ENCODE data around the gene WNT8A. TPM values are rescaled to one million over a fixed set of nuclear protein-coding genes. Genes with fewer than 3 reads are reported as not detected.

WNT8A gene
- total and polyA plus RNA-seq, 2 of the 8 experiments (the other 6 are each of a cell fraction or from before 2014, with no cell fraction given) = 0.06 TPM; not detected in 1

DNA sequence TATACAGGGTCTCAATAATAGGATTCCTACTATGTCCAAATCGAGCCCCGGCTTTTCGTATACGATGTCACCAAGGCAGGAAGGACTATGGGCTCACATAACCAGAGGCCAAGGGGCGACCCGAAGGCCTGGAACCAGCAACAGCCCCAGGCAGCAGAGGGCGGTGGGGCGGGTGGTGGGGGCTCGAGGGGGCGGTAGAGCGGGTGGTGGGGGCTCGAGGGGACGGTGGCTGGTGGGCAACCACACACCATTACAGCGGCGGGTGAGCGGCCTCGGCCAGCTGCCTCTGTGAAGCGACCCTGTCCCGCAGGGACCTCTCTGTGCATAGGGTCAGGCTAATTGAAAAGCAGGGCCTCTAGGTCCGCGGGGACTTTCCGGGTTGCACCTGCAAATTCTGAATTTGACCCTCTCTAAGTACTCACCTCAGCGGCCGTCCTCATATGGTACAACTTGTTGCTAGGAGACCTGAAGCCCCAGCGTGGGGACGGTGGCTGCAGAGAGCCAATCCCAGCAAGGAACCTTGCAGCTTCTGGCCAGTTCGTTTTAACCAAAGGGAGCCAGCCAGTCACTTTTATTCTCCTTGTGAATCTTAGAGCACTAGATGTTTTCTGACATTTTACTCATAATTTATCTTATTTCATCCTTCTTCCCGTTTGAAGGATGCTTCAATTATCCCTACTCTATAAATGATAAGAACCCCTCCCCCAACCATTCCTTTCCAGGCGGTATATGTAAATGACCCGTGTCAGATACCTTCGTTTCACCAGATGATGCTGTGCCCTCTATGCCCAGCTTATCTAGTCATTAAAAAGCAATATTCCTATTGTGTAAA, 55.3 kb downstream of the WNT8A start, which contains the start of gene NME5 (continued):
- TF ChIP-seq SIRT6 (IDR thresholded peaks at IDR 0.05; ENCODE audit: low read length) = no peak
